ENCODE results near the gene RBM38. TPM values are rescaled to one million over a fixed set of nuclear protein-coding genes. Genes with fewer than 3 reads are reported as not detected.

Gene RBM38
- total RNA-seq, 1 experiment from 2014 or later = 56.5 TPM

DNA sequence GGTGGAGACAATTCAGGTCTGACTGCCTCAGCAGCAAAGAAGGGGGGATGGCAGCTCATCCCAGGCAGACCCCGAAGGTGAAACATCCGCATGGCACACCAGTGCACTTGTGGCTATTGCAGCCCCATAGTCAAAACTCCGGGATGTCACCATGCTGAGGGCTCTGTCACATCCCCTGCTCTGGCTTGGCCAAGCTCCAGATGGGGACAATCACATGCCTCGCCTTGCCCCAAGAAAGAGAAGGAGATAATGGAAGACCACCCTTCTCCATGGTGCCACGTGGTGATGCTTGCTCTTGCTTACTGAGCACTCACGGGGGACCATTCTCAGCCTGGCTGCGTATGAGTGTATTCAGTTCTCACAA lies 60.2 kb downstream of the RBM38 start:
- no peaks in the 10 kb centered on the region for H3K9me2 ChIP-seq (replicated peaks; ENCODE audit: low read length)
- CTCF ChIA-PET = no interaction called here
- H3K9me3 ChIP-seq (ENCODE audit: low read length) = no peaks in the 10 kb centered on the region
- no peak overlapping the region for H3K27ac ChIP-seq (ENCODE audit: low read length)
- H2AFZ ChIP-seq (ENCODE audit: low read length) = no peak overlapping the region
- no peaks in the 10 kb centered on the region for H3K79me2 ChIP-seq (ENCODE audit: low read length)
- no peaks in the 10 kb centered on the region for H4K20me1 ChIP-seq (ENCODE audit: low read length)
- H3K36me3 ChIP-seq (ENCODE audit: low read depth, low read length) = no peaks in the 10 kb centered on the region
- no TSS peak for BruUV-seq (replicated peaks)
- intact Hi-C loops (cut with micrococcal nuclease) = no loop called here
- no peak for DNase-seq
- peaks cover 20% of the 10 kb centered on the region for H3K4me1 ChIP-seq (ENCODE audit: insufficient read depth, low read length)
- no peak overlapping the region for H3K4me2 ChIP-seq (ENCODE audit: low read length)
- POLR2A ChIA-PET (ENCODE audit: unreplicated experiment) = no interaction called here
- H3K4me3 ChIP-seq (ENCODE audit: low read length) = no peak overlapping the region
- no peak for ATAC-seq
- H3K27me3 ChIP-seq (ENCODE audit: low read length) = no peaks in the 10 kb centered on the region
- no peaks in the 10 kb centered on the region for H3F3A ChIP-seq (ENCODE audit: low read length, unreplicated experiment)
- H3K9ac ChIP-seq (ENCODE audit: low read length) = no peak overlapping the region
- TF ChIP-seq EZH2 (IDR thresholded peaks at IDR 0.05; ENCODE audit: low read length, unreplicated experiment) (no peak), EZH2phosphoT487 (IDR thresholded peaks at IDR 0.05; ENCODE audit: borderline replicate concordance, low read length) (no peak)
- TF ChIP-seq, protein P1, sequence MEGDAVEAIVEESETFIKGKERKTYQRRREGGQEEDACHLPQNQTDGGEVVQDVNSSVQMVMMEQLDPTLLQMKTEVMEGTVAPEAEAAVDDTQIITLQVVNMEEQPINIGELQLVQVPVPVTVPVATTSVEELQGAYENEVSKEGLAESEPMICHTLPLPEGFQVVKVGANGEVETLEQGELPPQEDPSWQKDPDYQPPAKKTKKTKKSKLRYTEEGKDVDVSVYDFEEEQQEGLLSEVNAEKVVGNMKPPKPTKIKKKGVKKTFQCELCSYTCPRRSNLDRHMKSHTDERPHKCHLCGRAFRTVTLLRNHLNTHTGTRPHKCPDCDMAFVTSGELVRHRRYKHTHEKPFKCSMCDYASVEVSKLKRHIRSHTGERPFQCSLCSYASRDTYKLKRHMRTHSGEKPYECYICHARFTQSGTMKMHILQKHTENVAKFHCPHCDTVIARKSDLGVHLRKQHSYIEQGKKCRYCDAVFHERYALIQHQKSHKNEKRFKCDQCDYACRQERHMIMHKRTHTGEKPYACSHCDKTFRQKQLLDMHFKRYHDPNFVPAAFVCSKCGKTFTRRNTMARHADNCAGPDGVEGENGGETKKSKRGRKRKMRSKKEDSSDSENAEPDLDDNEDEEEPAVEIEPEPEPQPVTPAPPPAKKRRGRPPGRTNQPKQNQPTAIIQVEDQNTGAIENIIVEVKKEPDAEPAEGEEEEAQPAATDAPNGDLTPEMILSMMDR (conservative IDR thresholded peaks at IDR 0.05; ENCODE audit: low read depth, low read length) = no peak

DNA sequence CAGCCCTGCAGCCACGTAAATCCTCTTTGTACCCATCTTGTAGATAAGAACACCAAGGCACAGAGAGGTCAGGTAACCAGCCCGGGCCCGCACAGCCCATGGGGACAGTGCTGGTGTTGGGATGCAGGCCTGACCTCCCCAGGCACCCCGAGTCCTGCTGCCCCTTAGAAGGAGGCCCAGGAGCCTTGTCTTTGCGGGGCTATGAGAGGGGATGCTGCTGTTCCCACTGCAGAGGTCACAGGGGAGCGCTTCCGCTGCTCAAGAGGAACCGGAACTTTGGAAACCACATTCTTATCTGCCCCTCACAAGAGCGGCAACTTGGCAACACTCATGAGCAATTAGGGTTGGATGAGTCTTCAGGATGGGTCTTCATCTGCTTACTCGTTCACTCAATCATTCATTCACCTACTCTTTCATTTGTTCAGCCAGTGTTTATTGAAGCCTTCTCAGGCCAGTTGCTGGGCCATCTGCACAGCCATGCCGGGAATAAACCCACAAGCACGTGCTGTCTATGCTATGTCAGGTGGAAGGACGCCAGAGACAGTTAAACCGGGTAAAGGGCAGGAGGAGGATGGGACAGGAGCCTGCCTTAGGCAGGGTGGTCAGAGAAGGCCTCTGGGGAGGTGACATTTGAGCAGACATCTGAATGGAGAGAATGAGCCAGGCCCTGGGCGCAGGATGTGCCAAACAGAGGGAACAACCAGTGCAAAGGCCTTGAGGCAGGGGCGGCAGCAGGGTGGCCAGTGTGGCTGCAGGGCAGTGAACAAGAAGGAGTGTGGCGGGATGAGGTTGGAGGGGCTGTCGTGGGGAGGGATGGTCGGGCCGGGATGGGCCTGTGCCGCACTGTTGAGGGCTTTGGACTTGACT lies 60.8 kb downstream of the RBM38 start:
- H3K9me3 ChIP-seq (ENCODE audit: low read length) = no peaks in the 10 kb centered on the region
- no peaks in the 10 kb centered on the region for H3K79me2 ChIP-seq (ENCODE audit: low read length)
- intact Hi-C loops (cut with micrococcal nuclease) = no loop called here
- ChIA-PET POLR2A (ENCODE audit: unreplicated experiment) (no interaction called here), CTCF (no interaction called here)
- BruUV-seq (replicated peaks) = no TSS peak
- no peaks in the 10 kb centered on the region for H3K27me3 ChIP-seq (ENCODE audit: low read length)
- no peak overlapping the region for H3K4me2 ChIP-seq (ENCODE audit: low read length)
- H3K36me3 ChIP-seq (ENCODE audit: low read depth, low read length) = no peaks in the 10 kb centered on the region
- H3F3A ChIP-seq (ENCODE audit: low read length, unreplicated experiment) = no peaks in the 10 kb centered on the region
- no peak overlapping the region for H3K4me3 ChIP-seq (ENCODE audit: low read length)
- DNase-seq = no peak
- no peak overlapping the region for H3K27ac ChIP-seq (ENCODE audit: low read length)
- no peaks in the 10 kb centered on the region for H3K9me2 ChIP-seq (replicated peaks; ENCODE audit: low read length)
- peaks cover 20% of the 10 kb centered on the region for H3K4me1 ChIP-seq (ENCODE audit: insufficient read depth, low read length)
- no peak for ATAC-seq
- no peak overlapping the region for H2AFZ ChIP-seq (ENCODE audit: low read length)
- no peak overlapping the region for H3K9ac ChIP-seq (ENCODE audit: low read length)
- no peaks in the 10 kb centered on the region for H4K20me1 ChIP-seq (ENCODE audit: low read length)
- TF ChIP-seq EZH2 (IDR thresholded peaks at IDR 0.05; ENCODE audit: low read length, unreplicated experiment) (no peak), EZH2phosphoT487 (IDR thresholded peaks at IDR 0.05; ENCODE audit: borderline replicate concordance, low read length) (no peak)
- TF ChIP-seq, protein P1 (conservative IDR thresholded peaks at IDR 0.05; ENCODE audit: low read depth, low read length) = no peak

DNA sequence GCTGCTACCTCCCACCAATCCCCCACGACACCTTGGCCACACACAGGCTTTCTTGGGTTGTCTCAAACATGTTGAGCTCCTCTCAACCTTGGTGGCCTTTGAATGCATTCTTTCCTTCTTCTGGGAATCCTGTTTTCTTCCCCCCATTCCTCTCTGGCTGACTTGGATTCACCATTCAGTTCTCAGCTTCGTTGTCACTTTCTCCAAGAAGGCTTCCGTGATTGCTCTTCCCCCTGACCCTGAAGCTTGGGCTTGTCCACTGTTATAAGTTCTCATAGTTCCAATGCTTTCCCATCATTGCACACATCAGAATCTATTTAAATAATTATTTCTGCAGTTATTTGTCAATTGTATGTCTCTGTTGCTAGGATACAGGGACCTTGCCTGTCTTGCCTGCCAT lies 64.2 kb downstream of the RBM38 start:
- TF ChIP-seq EZH2 (IDR thresholded peaks at IDR 0.05; ENCODE audit: low read length, unreplicated experiment) (no peak), EZH2phosphoT487 (IDR thresholded peaks at IDR 0.05; ENCODE audit: borderline replicate concordance, low read length) (no peak)
- TF ChIP-seq, protein P1 (conservative IDR thresholded peaks at IDR 0.05; ENCODE audit: low read depth, low read length) = no peak
- Histone ChIP-seq H3K27me3 (ENCODE audit: low read length) (no peaks in the 10 kb centered on the region), H3K9ac (ENCODE audit: low read length) (no peak overlapping the region), H3K79me2 (ENCODE audit: low read length) (no peaks in the 10 kb centered on the region), H3K9me3 (ENCODE audit: low read length) (no peaks in the 10 kb centered on the region), H2AFZ (ENCODE audit: low read length) (no peak overlapping the region), H3K4me3 (ENCODE audit: low read length) (no peak overlapping the region), H3F3A (ENCODE audit: low read length, unreplicated experiment) (no peaks in the 10 kb centered on the region), H4K20me1 (ENCODE audit: low read length) (no peaks in the 10 kb centered on the region), H3K4me1 (ENCODE audit: insufficient read depth, low read length) (peaks cover 6% of the 10 kb centered on the region), H3K9me2 (replicated peaks; ENCODE audit: low read length) (no peaks in the 10 kb centered on the region), H3K4me2 (ENCODE audit: low read length) (no peak overlapping the region), H3K36me3 (ENCODE audit: low read depth, low read length) (no peaks in the 10 kb centered on the region), H3K27ac (ENCODE audit: low read length) (no peak overlapping the region)
- CTCF ChIA-PET = no interaction called here
- no peak for DNase-seq
- ATAC-seq = no peak
- intact Hi-C loops (cut with micrococcal nuclease) = no loop called here
- POLR2A ChIA-PET (ENCODE audit: unreplicated experiment) = interaction anchor here (0.5 kb wide), 1 partner anchor 64 kb away, joined by 4 read pairs; the partner anchor contains the start of gene RBM38
- BruUV-seq (replicated peaks) = no TSS peak

Measured in PC-3 (cell line).